DOHH2 (cell line): ENCODE measurements around the gene PRKCH.

ENCODE experiments used
- H3F3A ChIP-seq: fragments of 200-600 bp; sonication (generic), shearing (Covaris generic); 2 replicates; pipeline ENCODE4 v1.6.0; 2016; ENCODE audit warnings: antibody characterized with exemption, mild to moderate bottlenecking; ENCODE audit not compliant: control insufficient read depth, insufficient read depth
- H3K27ac ChIP-seq: fragments of 200-600 bp; sonication (generic); 2 replicates; pipeline ENCODE4 v1.5.1; 2014; ENCODE audit warnings: low read depth, mild to moderate bottlenecking, low read length, moderate library complexity
- H3K27me3 ChIP-seq: fragments of 200-600 bp; sonication (generic); 2 replicates; pipeline ENCODE4 v1.6.1; 2014; ENCODE audit warnings: mild to moderate bottlenecking, low read length, mixed read lengths; ENCODE audit not compliant: control insufficient read depth
- H3K36me3 ChIP-seq: fragments of 200-600 bp; sonication (generic); 2 replicates; pipeline ENCODE4 v1.6.1; 2014; ENCODE audit warnings: mild to moderate bottlenecking, low read length, moderate library complexity, mixed read lengths; ENCODE audit not compliant: control insufficient read depth
- H3K4me1 ChIP-seq: fragments of 200-600 bp; sonication (generic); 2 replicates; pipeline ENCODE4 v1.6.1; 2014; ENCODE audit warnings: mild to moderate bottlenecking, low read length, mixed read lengths; ENCODE audit not compliant: control insufficient read depth
- H3K4me2 ChIP-seq: fragments of 200-600 bp; sonication (generic); 2 replicates; pipeline ENCODE4 v1.6.0; 2014; ENCODE audit warnings: mild to moderate bottlenecking, low read length, moderate library complexity
- H3K4me3 ChIP-seq: fragments of 200-600 bp; sonication (generic); 2 replicates; pipeline ENCODE4 v1.5.1; 2014; ENCODE audit warnings: mild to moderate bottlenecking, low read length, mixed read lengths
- H3K79me2 ChIP-seq: fragments of 200-600 bp; sonication (generic); 2 replicates; pipeline ENCODE4 v1.6.1; 2014; ENCODE audit warnings: mild to moderate bottlenecking, low read length, mixed read lengths; ENCODE audit not compliant: control insufficient read depth
- H3K9me2 ChIP-seq: fragments of 200-600 bp; sonication (generic); replicated peaks from 2 replicates; pipeline ENCODE4 v1.6.1; 2014; ENCODE audit warnings: mild to moderate bottlenecking, low read length, mixed read lengths; ENCODE audit not compliant: control insufficient read depth
- H3K9me3 ChIP-seq: fragments of 200-600 bp; sonication (generic); 2 replicates; pipeline ENCODE4 v1.6.1; 2014; ENCODE audit warnings: antibody characterized with exemption, low read length, mixed read lengths; ENCODE audit not compliant: control insufficient read depth, insufficient read depth
- H4K20me1 ChIP-seq: fragments of 200-600 bp; sonication (generic); 2 replicates; pipeline ENCODE4 v1.6.0; 2014; ENCODE audit warnings: low read depth, mild to moderate bottlenecking, antibody characterized with exemption, low read length, moderate library complexity; ENCODE audit not compliant: control insufficient read depth, insufficient read depth
- EZH2phosphoT487 ChIP-seq: fragments of 200-600 bp; sonication (generic); IDR thresholded peaks from 2 replicates; pipeline ENCODE4 v1.6.1; 2017; ENCODE audit warnings: borderline replicate concordance, mild to moderate bottlenecking, antibody characterized with exemption, low read length, moderate library complexity, mixed read lengths
- TF ChIP-seq, protein P1 (sequence below): fragments of 200-600 bp; sonication (generic); IDR thresholded peaks from one replicate; pipeline ENCODE4 v1.5.1; 2014; ENCODE audit warnings: antibody characterized with exemption, mild to moderate bottlenecking, low read depth, low read length; ENCODE audit not compliant: poor library complexity, severe bottlenecking

PRKCH gene

DNA sequence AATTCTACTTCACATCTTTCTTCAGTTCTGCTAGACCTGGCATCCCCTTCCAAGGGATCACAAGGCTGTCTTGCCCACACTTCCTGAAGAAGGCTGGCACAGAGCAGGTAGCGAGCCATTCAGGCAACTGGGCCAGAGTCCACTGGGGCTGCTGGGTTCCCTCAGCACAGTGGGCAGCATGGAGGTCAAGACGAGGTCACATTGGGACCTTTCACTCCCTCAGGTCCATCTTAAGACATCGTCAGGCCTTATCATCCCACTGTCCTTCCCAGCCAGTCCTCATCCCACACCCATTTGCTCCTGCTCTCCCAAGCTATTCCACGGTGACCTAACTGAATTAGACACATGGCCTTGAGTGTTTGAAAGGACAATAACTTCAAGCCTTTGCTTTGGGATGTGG is 230.9 kb downstream of the PRKCH start:
- Histone ChIP-seq H3F3A (peaks cover 13% of the 10 kb centered on the region), H3K36me3 (peaks cover 7% of the 10 kb centered on the region; the same call in 1 of the 2 replicates), H3K27ac (peak overlapping the region; percentile 85), H3K4me1 (peaks cover 65% of the 10 kb centered on the region), H3K9me2 (no peaks in the 10 kb centered on the region), H4K20me1 (no peaks in the 10 kb centered on the region), H3K79me2 (no peaks in the 10 kb centered on the region), H3K4me2 (peak overlapping the region; percentile 74), H3K9me3 (no peaks in the 10 kb centered on the region), H3K4me3 (peak overlapping the region; percentile 64), H3K27me3 (no peaks in the 10 kb centered on the region)
- TF ChIP-seq, protein P1, sequence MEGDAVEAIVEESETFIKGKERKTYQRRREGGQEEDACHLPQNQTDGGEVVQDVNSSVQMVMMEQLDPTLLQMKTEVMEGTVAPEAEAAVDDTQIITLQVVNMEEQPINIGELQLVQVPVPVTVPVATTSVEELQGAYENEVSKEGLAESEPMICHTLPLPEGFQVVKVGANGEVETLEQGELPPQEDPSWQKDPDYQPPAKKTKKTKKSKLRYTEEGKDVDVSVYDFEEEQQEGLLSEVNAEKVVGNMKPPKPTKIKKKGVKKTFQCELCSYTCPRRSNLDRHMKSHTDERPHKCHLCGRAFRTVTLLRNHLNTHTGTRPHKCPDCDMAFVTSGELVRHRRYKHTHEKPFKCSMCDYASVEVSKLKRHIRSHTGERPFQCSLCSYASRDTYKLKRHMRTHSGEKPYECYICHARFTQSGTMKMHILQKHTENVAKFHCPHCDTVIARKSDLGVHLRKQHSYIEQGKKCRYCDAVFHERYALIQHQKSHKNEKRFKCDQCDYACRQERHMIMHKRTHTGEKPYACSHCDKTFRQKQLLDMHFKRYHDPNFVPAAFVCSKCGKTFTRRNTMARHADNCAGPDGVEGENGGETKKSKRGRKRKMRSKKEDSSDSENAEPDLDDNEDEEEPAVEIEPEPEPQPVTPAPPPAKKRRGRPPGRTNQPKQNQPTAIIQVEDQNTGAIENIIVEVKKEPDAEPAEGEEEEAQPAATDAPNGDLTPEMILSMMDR, result no peak
- TF ChIP-seq EZH2phosphoT487, result no peak

DNA sequence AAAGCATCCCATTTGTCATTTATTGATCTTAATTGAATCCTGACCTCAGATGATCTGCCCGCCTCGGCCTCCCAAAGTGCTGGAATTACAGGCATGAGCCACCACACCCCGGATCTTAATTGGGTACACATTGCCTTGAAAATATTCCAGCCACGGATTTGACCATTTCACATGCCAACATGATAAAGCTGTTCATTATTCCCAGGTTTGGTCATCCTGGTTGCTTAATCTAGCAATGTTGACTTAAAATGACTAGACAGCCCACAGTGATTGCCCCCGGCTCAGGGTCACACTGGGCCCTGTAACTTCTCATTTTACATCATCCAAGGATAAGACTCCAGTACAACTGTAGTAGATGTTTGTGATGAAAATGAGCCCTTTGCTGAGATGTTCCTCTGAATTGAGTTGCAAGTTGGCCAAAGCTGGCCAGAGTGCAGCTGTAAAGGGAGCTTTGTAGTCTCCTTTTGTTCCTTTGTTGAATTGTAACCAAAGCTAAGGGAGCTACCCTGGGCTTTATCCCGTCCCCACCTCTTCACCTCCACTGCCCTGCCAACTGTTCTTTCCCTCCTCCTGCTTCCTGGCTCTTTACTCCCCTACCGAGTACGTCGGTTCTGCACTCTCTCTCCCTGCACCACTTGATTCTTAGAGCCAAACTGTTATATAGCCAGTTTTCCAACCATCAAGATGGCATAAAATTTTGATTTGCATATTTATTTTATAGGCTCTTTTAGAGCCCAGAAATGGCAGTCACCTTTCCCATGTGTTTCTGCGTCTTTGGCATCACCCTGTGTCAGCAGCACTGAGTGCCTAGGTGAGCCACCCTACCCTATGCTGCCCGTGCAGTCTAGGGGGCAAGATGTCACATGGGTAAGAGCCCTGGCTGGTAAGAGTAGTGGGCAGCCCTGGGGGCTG is 232.6 kb downstream of the PRKCH start:
- H3F3A ChIP-seq, result peaks cover 13% of the 10 kb centered on the region
- H3K79me2 ChIP-seq, result no peaks in the 10 kb centered on the region
- peak overlapping the region; percentile 85 for H3K27ac ChIP-seq
- H3K36me3 ChIP-seq, result peaks cover 7% of the 10 kb centered on the region; the same call in 1 of the 2 replicates
- TF ChIP-seq EZH2phosphoT487, result no peak
- TF ChIP-seq, protein P1, result no peak
- H4K20me1 ChIP-seq, result no peaks in the 10 kb centered on the region
- H3K4me1 ChIP-seq, result peaks cover 65% of the 10 kb centered on the region
- no peaks in the 10 kb centered on the region for H3K9me3 ChIP-seq
- peak overlapping the region; percentile 74 for H3K4me2 ChIP-seq
- H3K4me3 ChIP-seq, result peak overlapping the region; percentile 64
- H3K9me2 ChIP-seq, result no peaks in the 10 kb centered on the region
- H3K27me3 ChIP-seq, result no peaks in the 10 kb centered on the region

DNA sequence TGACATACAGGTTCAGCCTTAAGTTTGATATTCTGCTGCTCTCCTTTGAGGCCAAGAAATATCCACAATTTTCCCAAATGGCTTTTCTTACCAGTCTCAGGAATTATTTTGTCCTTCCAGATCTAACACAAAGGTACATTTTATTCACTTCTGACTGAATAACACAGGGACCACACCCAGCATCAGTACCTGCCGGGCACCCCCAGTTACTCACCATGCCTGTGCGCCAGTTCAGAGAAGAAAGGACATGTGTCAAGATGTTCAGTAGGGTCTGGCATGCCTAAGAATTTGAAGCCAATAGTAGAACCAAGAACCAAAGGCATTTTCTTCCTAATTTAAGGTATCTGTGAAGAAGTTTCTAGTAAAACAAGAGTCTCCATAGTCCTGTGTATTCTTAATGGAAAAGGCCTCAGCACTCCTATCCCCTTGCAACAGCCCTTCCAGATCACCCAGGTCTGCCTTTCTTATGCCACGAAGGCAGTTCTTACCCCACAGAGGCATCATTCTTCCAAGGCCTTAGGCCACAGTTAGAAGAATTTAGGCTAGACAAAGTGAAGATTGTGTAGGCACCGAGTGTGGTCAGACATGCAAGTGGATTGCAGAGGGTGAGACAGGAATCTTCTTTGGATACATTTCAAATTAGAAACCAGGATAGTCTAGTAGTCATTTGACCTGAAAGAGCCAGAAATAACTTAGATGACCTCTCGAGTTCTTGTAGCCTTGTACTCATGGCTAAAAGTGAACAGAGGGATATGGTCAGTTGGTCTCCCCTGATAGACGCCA is 233.9 kb downstream of the PRKCH start:
- Histone ChIP-seq H3K27ac (no peak overlapping the region), H3K27me3 (no peaks in the 10 kb centered on the region), H3K36me3 (peaks cover 7% of the 10 kb centered on the region; the same call in 1 of the 2 replicates), H3K4me3 (no peak overlapping the region), H3K79me2 (no peaks in the 10 kb centered on the region), H3K4me2 (no peak overlapping the region), H3K9me2 (no peaks in the 10 kb centered on the region), H3K4me1 (peaks cover 60% of the 10 kb centered on the region), H3F3A (peaks cover 11% of the 10 kb centered on the region), H3K9me3 (no peaks in the 10 kb centered on the region), H4K20me1 (no peaks in the 10 kb centered on the region)
- no peak for TF ChIP-seq EZH2phosphoT487
- TF ChIP-seq, protein P1, result no peak
